GM18868 (cell line): Measurements from ENCODE around the gene POP4.

Experiments used
- ATAC-seq: cut with Tn5 transposase; IDR thresholded peaks from one replicate; pipeline ENCODE4 v1.9.1; 2021; ENCODE audit warnings: mild to moderate bottlenecking, moderate library complexity; ENCODE audit not compliant: unreplicated experiment

Gene POP4

GRCh38 chr19:29576761-29577648, 29.1 kb upstream of the POP4 start:
- peak; percentile 85 for ATAC-seq

GRCh38 chr19:29577649-29577963, 28.5 kb upstream of the POP4 start:
- ATAC-seq = no peak

DNA sequence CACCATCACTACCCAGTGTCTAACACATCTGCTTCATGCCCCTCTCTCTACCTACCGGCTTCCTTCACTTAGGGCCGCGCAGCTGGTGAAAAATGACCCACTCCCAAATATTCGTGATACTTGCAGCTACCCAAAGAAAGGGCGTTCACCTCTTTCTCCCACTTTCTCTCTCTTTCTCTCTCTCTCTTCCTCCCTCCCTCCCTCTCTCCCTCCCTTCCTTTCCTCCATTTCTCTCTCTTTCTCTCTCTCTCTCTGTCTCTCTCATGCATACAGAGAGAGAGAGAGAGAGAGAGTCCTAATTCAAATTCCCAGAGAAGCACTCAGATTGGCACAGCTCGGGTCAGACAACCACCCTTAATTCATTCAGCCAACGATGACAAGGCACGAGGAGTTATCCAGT, 27.7 kb upstream of the POP4 start:
- ATAC-seq = no peak

DNA sequence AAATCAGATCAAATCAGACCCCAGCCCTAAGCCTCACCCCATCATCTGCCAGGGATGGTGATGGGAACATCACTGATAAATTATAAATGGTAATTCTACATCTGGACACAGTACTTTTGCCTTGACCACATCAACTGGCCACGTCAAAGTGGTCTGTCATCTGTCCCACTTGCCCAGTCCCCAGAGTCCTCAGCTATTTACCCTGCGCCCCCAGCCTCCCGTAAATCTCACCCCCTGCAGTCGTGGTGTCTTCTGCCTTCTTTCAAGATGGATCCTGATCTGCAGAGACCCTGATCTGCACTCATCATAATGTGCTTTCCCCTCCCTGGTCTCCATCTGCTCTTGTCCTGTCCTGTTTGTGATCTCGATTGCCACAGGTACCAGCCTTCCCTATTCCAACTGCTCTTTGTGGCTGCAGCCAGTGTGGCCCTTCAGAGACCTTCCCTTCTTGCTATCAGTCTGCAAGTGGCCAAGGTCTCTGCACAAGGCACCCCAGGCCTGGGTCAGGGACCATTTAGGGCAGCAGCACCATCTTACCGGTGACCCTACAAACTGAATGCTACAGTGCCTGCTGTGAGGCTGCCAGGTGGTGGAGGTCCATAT, 26.7 kb upstream of the POP4 start:
- ATAC-seq = no peak

DNA sequence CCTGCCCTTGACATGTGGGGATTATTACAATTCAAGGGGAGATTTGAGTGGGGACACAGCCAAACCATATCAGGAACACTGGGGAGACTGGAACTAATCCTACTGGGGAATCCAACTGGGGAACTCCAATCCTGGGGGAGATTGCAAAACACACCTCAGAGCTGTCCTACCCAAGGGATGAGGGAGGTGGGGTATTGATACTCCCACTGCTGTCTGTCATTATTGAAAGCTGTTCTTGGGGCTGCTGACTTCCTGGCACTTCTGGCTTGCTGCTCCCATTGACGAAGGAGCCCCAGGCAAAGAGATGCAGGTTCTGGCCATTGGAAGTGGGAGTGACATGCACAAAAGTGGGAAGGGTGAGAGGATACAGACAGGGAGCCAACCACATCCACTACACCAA, 24.7 kb upstream of the POP4 start:
- ATAC-seq = no peak

GRCh38 chr19:29583196-29583999, 22.7 kb upstream of the POP4 start:
- ATAC-seq = peak; percentile 20

DNA sequence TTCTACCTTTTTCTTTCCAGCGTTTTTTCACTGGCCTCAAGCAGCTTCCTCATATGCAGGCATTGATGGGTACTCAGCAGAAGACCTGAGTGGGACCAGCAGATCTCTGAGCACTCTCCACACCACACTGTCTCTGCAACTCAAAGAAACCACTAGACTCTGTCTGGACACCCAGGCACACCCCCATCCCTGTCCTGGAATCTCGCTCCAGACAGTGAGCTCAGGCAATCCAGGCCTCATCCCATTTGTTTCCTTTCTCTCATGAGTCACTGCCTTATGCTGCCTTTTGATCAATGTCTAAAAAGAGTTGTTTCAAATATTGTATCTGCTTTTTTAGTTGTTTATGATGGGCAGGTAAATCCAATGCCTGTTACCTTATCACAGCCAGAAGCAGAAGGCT, 19.7 kb upstream of the POP4 start:
- ATAC-seq = no peak

DNA sequence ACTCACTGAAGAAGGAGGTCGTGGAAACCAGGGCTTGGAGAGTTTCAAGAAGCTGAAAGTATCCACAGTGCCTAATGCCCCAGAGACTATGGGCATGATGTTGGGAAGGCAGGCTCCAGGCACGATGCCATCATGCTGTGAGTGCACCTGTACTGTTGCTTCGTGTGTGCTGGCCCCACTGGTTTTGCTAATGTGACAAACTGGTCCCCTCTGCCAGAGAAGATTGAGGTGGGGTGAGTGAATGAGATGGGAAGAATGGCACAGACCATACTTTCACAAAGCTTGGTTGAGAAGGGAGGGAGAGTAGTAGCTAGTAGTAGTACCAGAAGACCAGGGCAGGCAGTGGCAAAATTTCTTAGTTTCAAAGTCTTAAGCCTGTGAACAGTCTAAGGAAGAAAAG, 19.0 kb upstream of the POP4 start:
- no peak for ATAC-seq

GRCh38 chr19:29587518-29587986, 18.5 kb upstream of the POP4 start:
- ATAC-seq = peak; percentile 97

- no peak for ATAC-seq
Observed at GRCh38 chr19:29588095-29588494, 18.0 kb upstream of the POP4 start.

DNA sequence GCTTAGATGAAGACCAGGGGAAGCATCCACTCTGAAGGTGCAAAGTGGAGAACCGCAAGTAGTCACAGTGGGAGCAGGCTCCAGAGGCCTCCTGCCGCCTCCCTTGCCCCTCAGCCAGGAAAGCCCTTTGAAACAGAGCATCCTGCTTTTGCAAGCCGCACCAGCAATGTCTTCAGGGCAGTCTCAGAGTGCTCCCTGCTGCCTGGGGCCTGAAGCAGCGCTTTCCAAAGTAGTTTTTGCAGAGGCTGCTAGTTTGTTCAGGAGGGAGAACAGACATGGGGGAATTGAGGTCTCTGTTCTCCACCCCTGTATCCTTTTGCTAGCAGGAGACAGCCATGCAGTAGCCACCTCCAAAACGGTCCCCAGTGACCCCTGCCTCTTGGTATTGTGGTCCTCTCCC, 15.8 kb upstream of the POP4 start:
- no peak for ATAC-seq

DNA sequence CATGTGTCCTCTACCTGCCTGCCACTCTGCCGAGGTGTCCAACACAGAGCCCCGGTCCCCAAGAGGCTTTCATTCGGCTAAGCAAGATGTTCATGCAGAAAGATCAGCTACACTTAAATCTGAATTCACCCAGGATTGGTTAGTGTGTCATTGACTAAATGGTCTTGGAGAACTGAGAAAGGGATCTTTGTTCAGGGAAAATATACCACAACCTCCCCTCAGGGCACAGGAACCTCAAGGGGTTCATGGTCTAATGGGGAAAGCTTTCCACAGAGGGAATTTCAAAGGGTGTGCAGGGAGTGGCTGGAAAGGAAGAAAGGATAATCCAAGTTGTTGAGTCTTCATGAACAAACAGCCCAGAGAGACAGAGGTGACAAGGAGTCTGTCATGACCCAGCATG, 14.4 kb upstream of the POP4 start:
- no peak for ATAC-seq

DNA sequence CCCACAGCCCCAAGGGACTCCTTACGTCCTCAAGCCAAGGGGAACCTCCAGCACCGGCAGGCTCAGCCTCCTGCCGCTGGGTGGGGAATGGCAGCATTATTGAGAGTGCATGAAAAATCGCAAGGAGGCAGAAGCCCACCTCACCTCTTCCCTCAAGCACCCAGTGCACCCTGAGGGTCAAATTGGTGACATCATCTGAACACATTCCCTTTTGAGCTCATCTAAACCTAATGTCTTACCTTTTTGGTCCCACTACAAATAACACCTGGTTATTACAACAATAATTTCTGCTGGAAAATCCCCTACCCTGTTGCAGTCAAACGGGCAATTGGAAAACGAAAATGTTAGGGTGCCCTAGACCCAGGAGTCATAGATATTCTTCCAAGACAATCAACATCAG, 12.2 kb upstream of the POP4 start:
- no peak for ATAC-seq

DNA sequence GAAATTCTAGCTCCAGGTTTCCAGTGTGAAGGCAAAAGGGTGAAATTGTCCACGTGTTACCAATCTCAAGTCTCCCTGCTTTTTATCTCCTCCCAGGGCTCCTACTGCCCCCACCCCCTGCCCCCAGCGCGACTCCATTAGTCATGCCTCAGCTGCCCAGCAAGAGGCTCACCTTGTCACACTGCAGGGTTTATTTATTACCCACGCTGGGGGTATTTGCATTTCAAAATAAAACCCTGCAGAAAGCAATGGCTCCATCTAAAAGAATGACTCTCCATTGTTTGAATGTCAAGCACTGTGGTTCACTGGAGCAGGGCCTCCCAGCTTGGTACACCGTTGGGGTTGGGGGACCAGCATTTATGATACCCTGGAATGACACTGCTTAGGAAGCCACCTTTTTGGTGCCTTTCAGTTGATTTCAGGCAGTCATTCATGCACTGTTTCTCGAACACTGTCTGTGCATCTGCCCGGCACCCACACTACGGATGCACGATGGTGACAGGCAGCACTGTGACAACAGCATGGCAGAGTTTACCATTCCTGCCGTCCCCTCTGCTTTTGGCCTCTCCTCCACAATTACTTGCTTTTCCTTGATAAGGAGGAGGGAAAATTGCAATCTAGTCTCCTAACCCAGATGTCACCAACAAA, 9.9 kb upstream of the POP4 start:
- ATAC-seq = no peak

- ATAC-seq = no peak
Observed at GRCh38 chr19:29596885-29597525, 9.1 kb upstream of the POP4 start.

DNA sequence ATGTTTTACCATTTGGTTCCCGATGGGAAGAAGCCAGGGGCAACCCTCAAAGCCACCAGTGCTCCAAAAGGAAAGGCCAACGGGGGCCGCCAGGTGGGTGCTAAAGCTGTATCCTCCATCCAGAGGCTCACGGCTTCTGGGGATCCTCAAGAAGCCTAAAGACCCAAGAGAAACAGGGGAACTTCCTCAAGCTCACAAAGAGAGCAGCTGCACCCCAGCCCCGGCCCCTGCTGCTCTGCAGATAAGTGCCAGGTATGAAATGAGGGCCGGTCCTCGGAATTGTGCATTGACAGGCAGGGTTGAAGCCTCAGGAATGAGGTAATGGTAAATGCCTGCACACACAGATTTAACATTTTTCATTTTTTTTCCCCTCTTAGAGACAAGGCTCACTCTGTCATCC, 8.0 kb upstream of the POP4 start:
- ATAC-seq = no peak

GRCh38 chr19:29598496-29598895, 7.6 kb upstream of the POP4 start:
- ATAC-seq = no peak

- no peak for ATAC-seq
Observed at GRCh38 chr19:29603308-29603707, 2.8 kb upstream of the POP4 start.

GRCh38 chr19:29606420-29606747, 301 bp downstream of the POP4 start:
- peak; percentile 10 for ATAC-seq

DNA sequence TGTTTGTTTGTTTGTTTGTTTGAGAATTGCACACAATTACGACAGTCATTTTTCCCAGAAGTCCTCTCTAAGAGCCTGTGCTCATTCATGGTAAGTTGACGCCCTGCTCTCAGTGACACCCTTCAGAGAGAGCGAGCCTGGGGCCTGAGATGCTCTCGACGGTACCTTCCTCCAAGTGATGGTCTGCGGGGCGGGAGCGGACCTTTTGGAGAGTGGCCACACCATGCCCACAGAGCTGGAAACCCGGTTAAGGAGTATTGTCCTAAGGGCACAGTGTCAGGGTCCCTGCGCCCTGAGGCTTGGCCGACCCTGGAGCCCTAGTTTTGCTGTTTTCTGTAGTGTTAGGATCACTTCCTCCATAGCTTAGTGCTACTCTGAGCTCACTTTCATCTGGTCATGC, 3.6 kb downstream of the POP4 start:
- no peak for ATAC-seq

DNA sequence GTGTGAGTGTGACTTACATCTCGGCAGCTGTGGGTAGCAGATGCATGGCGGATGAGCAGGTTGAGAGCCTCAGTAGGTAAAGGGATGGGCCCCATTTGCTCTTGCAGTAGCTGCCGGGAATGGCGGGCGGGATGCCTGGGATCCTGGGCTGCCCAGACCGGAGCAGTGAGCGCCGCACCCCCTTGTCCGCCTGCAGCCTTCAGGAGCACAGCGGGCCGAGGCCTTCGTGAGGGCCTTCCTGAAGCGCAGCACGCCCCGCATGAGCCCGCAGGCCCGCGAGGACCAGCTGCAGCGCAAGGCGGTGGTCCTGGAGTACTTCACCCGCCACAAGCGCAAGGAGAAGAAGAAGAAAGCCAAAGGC, 4.1 kb downstream of the POP4 start:
- ATAC-seq = no peak
